Adipose tissue (tissue), 3 donors: ENCODE data around the gene KIAA1217. TPM values are rescaled to one million over a fixed set of nuclear protein-coding genes. Genes with fewer than 3 reads are reported as not detected.

Experiments used
- H3K27ac ChIP-seq: one replicate; pipeline ENCODE4 v1.5.1; 2013; ENCODE audit warnings: low read depth, low read length
- WGBS, 3 donors: extraction: QIAGEN DNeasy Blood & Tissue Kit; methylation state at CpG; one replicate each; pipeline ENCODE4 v1.1.7; 2013; 5-methylcytosine and 5-hydroxymethylcytosine counted together
- polyA plus RNA-seq, 3 donors: library from polyadenylated mRNA; stranded (reverse); fragments of 200-250 nt; gene quantifications; one replicate each; pipeline ENCODE4 v1.2.3, GENCODE V29; 2013
- donor health status: healthy with polysubstance abuse.
- donor health status: Bipolar disorder and iron deficiency.
- donor health status: healthy.

Gene KIAA1217
- polyA plus RNA-seq, 3 donors, result 5.9 to 18.7 (median 13.3) TPM

DNA sequence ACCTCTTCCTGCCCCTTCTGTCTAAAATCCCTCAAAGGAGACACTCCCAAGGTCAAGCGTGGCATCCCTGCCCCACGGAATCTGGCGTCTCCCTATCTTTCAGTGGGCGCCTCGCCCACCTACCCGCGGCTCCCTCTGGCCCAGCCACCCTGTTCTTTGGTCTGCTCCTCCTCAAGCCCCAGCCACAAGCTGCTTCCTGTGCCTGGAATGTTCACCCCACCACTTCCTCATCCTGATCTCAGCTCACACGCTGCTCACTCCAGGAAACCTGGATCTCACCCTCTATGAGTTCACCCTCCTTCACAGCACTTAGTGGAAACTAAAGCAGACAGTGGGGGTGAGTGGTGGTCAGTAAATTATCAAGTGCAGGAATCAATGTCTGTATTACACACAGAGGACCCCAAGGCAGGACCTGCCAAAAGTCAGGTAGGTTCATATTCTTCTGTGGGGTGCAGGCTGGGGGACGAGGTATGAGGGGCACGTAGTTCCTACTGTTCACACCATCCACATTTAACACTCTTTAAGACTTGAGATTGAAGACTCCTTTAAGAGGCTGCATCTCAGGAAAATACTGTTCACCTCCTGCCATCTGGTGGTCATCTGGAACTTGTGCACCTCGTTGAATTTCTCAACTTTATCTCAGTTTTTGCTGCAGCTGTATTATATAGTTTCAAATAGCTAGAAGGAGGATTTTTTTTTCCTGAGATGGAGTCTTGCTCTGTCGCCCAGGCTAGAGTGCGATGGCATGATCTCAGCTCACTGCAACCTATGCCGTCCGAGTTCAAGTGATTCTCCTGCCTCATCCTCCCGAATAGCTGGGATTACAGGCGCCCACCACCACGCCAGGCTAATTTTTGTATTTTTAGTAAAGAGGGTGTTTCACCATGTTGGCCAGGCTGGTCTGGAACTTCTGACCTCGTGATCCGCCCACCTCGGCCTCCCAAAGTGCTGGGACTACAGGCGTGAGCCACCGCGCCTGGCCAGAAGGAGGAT is 348.1 kb downstream of the KIAA1217 start:
- WGBS, 3 donors, result 54 to 59% (median 55%) methylated on average over 24 of the region's 24 CpGs
- H3K27ac ChIP-seq, result no peak overlapping the region

GRCh38 chr10:24561453-24561852 is 352.5 kb downstream of the KIAA1217 start:
- WGBS, 3 donors, result 69 to 77% (median 76%) methylated on average over 3 of the region's 3 CpGs

GRCh38 chr10:24568042-24568441 is 359.1 kb downstream of the KIAA1217 start:
- H3K27ac ChIP-seq, result no peak overlapping the region
- WGBS, 3 donors, result 68 to 71% (median 69%) methylated on average over 4 of the region's 4 CpGs

More at GRCh38 chr10:24561453-24561852, 352.5 kb downstream of the KIAA1217 start:
- H3K27ac ChIP-seq, result no peak overlapping the region

DNA sequence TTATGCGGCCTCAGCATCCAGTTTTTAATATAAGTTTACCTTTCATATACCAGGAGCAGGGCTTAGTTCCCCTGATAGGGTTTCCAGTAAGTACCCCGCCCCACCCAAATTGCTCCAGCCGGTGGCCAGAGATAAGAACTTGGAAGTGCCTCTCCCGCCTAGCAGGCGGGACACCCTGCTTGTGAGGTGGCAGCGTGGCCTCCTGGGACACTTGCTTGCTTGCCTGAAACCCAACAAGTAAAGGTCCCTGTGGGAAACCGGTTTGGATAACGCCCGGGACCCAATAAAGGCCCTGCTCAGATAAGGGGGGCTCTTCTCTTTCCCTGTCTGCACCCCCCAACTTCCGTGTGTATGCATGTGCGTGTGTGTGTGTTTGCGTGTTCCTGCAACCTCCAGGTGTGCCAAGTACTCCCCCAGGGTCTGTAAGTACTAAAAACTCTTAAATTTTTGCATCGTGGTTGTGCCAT is 360.4 kb downstream of the KIAA1217 start:
- no peak overlapping the region for H3K27ac ChIP-seq
- 87 to 90% (median 90%) methylated on average over 13 of the region's 13 CpGs for WGBS, 3 donors

- 81 to 84% (median 84%) methylated on average over 11 to 12 of the region's 12 CpGs for WGBS, 3 donors
- no peak overlapping the region for H3K27ac ChIP-seq
Measured at GRCh38 chr10:24569828-24570657, 361.1 kb downstream of the KIAA1217 start.

- WGBS, 3 donors, result 92 to 98% (median 92%) methylated on average over 9 of the region's 9 CpGs
- no peak overlapping the region for H3K27ac ChIP-seq
Measured at GRCh38 chr10:24570658-24571426, 361.9 kb downstream of the KIAA1217 start.

- H3K27ac ChIP-seq, result no peak overlapping the region
- 62 to 65% (median 63%) methylated on average over 7 of the region's 7 CpGs for WGBS, 3 donors
Measured at GRCh38 chr10:24571870-24572450, 363.0 kb downstream of the KIAA1217 start.

DNA sequence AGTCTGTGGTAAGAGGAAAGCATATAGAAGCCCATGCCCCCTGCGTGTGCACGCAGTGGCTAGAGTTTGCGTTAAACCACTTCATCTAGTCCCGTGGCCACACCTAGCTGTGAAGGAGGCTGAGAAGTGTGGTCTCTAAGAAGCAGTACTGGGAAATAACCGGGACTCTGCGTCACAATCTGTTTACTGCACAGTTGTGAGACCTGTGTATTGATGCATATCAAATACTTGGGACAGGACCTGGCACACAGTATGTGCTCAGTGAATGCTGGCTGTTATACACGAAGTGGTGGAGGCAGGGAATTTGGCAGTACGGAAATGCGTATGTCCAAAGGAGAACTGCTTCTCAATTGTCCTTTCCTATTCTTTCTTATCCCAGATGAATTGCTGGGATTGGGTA is 365.2 kb downstream of the KIAA1217 start:
- H3K27ac ChIP-seq, result no peak overlapping the region
- 85 to 89% (median 88%) methylated on average over 9 of the region's 9 CpGs for WGBS, 3 donors

DNA sequence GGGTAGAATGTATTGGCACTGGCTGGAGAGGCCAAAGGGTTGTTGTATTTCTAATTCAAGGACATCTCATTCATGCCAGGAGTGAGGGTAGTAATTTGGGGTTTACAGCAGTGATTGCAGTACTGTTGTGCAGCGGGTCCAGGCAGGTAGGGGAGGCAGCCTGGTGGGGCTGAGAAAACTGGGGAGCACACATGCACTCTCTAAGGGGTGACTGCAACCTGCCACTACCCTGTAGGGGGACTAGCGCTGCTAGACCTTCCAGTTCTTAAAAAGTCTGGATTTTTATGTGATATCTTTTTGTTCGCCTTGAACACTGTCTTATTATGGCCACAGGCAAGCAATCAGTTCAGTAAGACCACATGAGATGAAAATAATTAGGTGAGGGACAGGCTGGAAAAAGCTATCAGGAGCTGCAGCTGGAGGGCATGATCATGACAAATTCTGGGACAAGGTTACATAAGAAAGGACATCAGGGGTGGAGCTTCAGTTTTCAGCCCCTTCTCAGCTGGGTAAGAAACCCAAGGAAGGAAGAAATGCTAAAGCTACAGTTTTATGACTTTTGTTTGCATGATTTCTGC is 365.7 kb downstream of the KIAA1217 start:
- 76 to 89% (median 87%) methylated on average over 3 of the region's 3 CpGs for WGBS, 3 donors
- H3K27ac ChIP-seq, result no peak overlapping the region

DNA sequence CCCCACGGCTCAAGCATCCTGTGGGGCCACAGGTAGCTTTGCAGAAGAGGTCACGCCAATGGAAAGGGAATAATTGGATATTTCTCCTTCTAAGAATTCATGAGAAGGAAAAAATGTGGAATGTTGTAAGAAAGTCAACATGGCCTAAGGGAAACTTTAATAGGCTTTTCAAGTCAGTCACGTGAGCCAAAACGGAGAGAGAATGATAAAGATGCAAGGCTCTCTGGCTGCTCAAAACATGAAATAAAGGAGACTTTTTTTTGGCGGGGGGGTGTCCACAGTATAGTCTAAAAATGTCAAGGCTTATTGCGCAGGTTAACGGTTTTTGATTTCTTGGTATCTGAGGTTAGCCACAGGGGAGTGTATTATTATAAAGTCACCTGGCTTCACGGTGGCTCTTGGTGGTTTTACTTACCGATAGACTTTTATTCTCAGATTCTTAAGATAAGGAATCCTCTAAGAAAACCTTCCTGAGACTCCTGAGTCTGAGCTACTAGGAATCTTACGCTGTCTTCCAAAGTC is 366.6 kb downstream of the KIAA1217 start:
- no peak overlapping the region for H3K27ac ChIP-seq
- WGBS, 3 donors, result 73 to 81% (median 79%) methylated on average over 10 of the region's 10 CpGs

DNA sequence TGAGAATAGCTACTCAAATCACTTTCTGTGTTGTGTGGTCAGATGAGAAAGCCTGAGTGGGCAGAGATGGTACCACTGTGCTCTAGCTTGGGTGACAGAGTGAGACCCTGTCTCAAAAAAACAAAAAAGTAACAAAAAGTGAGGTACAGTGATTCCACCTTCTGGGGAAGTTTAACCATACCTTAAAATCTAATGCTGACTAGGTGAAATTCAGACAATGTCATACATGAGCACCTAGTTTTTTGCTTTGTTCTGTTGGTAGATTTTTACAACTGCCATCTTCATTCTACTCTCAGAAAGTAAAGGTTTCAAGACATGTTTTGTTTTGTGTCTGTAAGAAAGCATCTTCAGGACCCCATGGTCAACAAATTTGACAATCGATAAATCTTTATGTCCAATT is 370.5 kb downstream of the KIAA1217 start:
- 96 to 98% (median 97%) methylated on average over 1 of the region's 1 CpG for WGBS, 3 donors
- no peak overlapping the region for H3K27ac ChIP-seq

GRCh38 chr10:24579906-24580305 is 371.0 kb downstream of the KIAA1217 start:
- no peak overlapping the region for H3K27ac ChIP-seq
- 58 to 75% (median 62%) methylated on average over 4 of the region's 4 CpGs for WGBS, 3 donors

DNA sequence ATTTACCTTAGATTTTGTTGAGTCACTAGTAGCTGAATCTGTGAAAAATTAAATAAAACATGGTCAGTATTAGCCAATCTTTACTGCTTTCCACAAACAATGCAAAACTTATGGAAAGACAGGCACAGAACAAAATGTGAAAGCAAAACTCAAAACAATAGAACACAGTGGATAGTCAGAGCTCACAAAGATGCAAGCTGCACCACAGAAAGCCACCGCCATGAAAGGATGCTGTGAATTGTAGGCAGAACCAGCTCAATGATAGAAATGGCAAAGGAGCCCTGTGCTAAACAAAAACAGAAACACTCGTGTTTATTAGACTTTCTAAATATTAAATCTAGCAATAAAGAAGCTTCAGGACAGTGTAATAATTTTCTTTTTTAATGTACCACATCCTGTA is 380.3 kb downstream of the KIAA1217 start:
- H3K27ac ChIP-seq, result no peak overlapping the region

DNA sequence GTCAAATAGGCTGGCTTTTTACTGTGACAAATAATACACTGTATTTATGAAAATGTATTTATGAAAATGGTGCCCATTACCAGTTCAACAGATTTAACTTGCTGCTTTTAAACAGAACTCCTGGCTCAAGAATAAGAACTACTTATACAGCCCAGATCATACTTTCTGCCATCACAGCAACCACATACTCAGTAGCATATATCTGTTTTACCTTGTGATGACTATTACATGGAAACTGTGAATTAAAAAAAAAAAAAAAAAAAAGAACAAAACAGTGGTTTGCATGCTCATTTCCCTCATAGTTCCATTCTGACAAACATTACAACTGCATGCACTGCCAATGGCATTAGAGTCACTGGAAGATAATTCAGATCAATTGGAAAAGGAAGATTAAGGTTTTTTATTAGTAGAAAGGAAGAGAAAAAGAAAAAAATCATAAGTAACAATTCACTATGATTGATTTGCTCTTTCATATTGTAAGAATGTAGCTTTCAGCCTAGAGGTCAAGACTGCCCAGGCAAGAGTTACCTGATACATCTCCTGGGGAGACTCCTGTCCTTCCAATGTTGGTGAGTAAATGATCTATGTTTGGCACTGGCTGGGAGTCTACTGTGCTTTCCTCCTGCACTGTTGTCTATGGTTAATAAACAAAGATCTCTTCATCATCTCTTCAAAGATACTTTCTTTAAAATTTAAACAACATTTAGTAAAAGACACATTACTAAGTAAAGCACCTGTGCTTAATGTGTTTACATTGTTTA is 381.9 kb downstream of the KIAA1217 start:
- H3K27ac ChIP-seq, result no peak overlapping the region

More for the DNA sequence above, 380.3 kb downstream of the KIAA1217 start:
- 90 to 93% (median 91%) methylated on average over 2 of the region's 2 CpGs for WGBS, 3 donors

- 93 to 96% (median 95%) methylated on average over 11 of the region's 11 CpGs for WGBS, 3 donors
Measured at GRCh38 chr10:24596217-24596930, 387.4 kb downstream of the KIAA1217 start.

DNA sequence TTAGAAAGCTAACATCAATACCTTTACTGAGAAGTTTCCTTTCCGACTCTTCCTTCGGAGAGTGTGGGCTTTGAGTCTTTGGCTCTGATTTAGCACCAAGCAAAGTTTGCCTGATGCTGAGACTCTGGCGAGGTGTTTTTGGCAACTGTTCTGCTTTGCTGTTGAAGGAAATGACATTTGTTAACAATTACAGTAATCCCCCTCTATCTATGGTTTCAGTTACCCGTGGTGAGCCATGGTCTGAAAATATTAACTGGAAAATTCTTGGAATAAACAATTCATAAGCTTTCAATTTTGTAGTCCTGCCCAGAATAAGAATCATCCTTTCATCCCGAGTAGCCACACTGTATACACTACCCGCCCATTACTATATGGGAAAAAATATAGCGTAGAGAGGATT is 388.5 kb downstream of the KIAA1217 start:
- H3K27ac ChIP-seq, result no peak overlapping the region
- 91 to 95% (median 94%) methylated on average over 7 of the region's 7 CpGs for WGBS, 3 donors

More at GRCh38 chr10:24596217-24596930, 387.4 kb downstream of the KIAA1217 start:
- H3K27ac ChIP-seq, result no peak overlapping the region
